Measurements from ENCODE around the gene TSC2. TPM values are rescaled to one million over a fixed set of nuclear protein-coding genes. Genes with fewer than 3 reads are reported as not detected.

Gene TSC2
- total and polyA plus RNA-seq, 9 of the 15 experiments (the other 6 are each of a cell fraction or from before 2014, with no cell fraction given) = 1.3 to 68.1 (median 16.6) TPM

DNA sequence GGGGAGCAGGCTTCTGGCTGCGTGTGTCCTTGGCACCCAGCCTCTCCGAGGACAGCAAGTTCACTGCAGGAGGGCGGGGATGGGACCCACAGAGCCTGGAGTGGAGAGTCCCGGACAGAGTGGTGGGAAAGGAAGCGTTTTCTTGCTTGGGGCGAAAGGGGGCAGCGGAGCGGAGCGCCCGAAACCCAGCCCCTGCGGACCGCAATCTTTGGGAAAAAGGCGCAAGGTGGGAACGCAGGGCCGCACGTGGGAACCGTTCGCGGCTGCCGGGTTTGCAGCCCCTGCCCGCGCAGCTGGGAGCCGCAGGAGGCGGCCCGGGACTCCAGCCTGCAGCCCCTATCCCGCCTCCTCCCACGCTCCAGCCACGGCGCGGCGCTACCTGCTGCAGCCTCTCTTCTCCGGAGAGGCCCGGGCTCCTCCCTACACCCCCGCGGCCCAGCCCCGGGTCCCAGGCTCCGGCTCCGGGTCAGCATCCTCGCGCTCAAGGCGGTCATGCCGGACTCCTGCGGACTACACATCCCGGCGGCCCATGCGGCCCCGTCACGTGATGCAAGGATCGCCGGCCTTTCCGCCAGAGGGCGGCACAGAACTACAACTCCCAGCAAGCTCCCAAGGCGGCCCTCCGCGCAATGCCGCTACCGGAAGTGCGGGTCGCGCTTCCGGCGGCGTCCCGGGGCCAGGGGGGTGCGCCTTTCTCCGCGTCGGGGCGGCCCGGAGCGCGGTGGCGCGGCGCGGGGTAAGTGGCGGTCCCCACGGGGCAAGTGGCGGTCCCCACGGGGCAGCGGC is at the start of gene TSC2, which contains the start of gene NTHL1 (continued):
- TF ChIP-seq L3MBTL2 (IDR thresholded peaks at IDR 0.05) (peak; percentile 86), DMBX1 (CRISPR knock-in tag; IDR thresholded peaks at IDR 0.05; ENCODE audit: borderline replicate concordance) (0 out of 2 replicates have a peak, but pooled peaks have one; percentile 68), POLR2G (IDR thresholded peaks at IDR 0.05; ENCODE audit: low read depth, low read length) (peak; percentile 78), CBX1 (IDR thresholded peaks at IDR 0.05; ENCODE audit: low read depth) (peak; percentile 70), PPARD (CRISPR knock-in tag; IDR thresholded peaks at IDR 0.05) (no peak), CEBPG (CRISPR knock-in tag; IDR thresholded peaks at IDR 0.05) (peak; percentile 86; the same call in 1 of the 2 replicates), CEBPG (tag; conservative IDR thresholded peaks at IDR 0.05 in 1 of 2, IDR thresholded peaks at IDR 0.05 in 1 of 2) (no peak; a peak in 1 of 4 replicates), HNRNPLL (IDR thresholded peaks at IDR 0.05; ENCODE audit: low read depth, low read length, poor library complexity, severe bottlenecking) (peak; percentile 90), TCFL5 (CRISPR knock-in tag; conservative IDR thresholded peaks at IDR 0.05) (no peak), ZNF695 (CRISPR knock-in tag; IDR thresholded peaks at IDR 0.05) (no peak), MEF2A (IDR thresholded peaks at IDR 0.05; ENCODE audit: control insufficient read depth, low read depth, low read length) (no peak)
- TF ChIP-seq, protein P1, sequence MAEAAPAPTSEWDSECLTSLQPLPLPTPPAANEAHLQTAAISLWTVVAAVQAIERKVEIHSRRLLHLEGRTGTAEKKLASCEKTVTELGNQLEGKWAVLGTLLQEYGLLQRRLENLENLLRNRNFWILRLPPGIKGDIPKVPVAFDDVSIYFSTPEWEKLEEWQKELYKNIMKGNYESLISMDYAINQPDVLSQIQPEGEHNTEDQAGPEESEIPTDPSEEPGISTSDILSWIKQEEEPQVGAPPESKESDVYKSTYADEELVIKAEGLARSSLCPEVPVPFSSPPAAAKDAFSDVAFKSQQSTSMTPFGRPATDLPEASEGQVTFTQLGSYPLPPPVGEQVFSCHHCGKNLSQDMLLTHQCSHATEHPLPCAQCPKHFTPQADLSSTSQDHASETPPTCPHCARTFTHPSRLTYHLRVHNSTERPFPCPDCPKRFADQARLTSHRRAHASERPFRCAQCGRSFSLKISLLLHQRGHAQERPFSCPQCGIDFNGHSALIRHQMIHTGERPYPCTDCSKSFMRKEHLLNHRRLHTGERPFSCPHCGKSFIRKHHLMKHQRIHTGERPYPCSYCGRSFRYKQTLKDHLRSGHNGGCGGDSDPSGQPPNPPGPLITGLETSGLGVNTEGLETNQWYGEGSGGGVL (CRISPR knock-in tag; IDR thresholded peaks at IDR 0.05) = no peak
- TF ChIP-seq, protein P2, sequence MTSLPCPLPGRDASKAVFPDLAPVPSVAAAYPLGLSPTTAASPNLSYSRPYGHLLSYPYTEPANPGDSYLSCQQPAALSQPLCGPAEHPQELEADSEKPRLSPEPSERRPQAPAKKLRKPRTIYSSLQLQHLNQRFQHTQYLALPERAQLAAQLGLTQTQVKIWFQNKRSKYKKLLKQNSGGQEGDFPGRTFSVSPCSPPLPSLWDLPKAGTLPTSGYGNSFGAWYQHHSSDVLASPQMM (CRISPR knock-in tag; IDR thresholded peaks at IDR 0.05) = no peak
- TF ChIP-seq, protein P3, sequence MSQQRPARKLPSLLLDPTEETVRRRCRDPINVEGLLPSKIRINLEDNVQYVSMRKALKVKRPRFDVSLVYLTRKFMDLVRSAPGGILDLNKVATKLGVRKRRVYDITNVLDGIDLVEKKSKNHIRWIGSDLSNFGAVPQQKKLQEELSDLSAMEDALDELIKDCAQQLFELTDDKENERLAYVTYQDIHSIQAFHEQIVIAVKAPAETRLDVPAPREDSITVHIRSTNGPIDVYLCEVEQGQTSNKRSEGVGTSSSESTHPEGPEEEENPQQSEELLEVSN (IDR thresholded peaks at IDR 0.05; ENCODE audit: borderline replicate concordance in 1 of 2, extremely low read depth in 1 of 2, insufficient read depth in 1 of 2, insufficient read length in 1 of 2, low read depth in 1 of 2, low read length in 1 of 2, poor library complexity in 1 of 2, severe bottlenecking in 1 of 2) = peak; percentile 55 to 83
- TF ChIP-seq, protein P4, sequence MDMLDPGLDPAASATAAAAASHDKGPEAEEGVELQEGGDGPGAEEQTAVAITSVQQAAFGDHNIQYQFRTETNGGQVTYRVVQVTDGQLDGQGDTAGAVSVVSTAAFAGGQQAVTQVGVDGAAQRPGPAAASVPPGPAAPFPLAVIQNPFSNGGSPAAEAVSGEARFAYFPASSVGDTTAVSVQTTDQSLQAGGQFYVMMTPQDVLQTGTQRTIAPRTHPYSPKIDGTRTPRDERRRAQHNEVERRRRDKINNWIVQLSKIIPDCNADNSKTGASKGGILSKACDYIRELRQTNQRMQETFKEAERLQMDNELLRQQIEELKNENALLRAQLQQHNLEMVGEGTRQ (CRISPR knock-in tag; IDR thresholded peaks at IDR 0.05) = peak; percentile 100
- TF ChIP-seq, protein P5, sequence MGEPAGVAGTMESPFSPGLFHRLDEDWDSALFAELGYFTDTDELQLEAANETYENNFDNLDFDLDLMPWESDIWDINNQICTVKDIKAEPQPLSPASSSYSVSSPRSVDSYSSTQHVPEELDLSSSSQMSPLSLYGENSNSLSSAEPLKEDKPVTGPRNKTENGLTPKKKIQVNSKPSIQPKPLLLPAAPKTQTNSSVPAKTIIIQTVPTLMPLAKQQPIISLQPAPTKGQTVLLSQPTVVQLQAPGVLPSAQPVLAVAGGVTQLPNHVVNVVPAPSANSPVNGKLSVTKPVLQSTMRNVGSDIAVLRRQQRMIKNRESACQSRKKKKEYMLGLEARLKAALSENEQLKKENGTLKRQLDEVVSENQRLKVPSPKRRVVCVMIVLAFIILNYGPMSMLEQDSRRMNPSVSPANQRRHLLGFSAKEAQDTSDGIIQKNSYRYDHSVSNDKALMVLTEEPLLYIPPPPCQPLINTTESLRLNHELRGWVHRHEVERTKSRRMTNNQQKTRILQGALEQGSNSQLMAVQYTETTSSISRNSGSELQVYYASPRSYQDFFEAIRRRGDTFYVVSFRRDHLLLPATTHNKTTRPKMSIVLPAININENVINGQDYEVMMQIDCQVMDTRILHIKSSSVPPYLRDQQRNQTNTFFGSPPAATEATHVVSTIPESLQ (CRISPR knock-in tag; IDR thresholded peaks at IDR 0.05) = no peak
- TF ChIP-seq, protein P6, sequence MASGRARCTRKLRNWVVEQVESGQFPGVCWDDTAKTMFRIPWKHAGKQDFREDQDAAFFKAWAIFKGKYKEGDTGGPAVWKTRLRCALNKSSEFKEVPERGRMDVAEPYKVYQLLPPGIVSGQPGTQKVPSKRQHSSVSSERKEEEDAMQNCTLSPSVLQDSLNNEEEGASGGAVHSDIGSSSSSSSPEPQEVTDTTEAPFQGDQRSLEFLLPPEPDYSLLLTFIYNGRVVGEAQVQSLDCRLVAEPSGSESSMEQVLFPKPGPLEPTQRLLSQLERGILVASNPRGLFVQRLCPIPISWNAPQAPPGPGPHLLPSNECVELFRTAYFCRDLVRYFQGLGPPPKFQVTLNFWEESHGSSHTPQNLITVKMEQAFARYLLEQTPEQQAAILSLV (tag; IDR thresholded peaks at IDR 0.05) = no peak

All from K562 (cell line).